GM21786 (cell line): ENCODE results near the gene PPP4C.
"Not testable (repeated sequence)": the region's sequence is repeated elsewhere in the genome, so short reads cannot be mapped to it uniquely, and the experiment has no call there.

Source experiments
- ATAC-seq: cut with Tn5 transposase; IDR thresholded peaks from one replicate; pipeline ENCODE4 v1.9.1; 2021; ENCODE audit not compliant: unreplicated experiment

The PPP4C gene

GRCh38 chr16:30075503-30076275, at the start of gene PPP4C:
Gene PPP4C, plus strand, starts transcription at chr16:30075994. Its CDS starts 384 bp downstream, at chr16:30076378.
- ATAC-seq = peak; percentile 69

DNA sequence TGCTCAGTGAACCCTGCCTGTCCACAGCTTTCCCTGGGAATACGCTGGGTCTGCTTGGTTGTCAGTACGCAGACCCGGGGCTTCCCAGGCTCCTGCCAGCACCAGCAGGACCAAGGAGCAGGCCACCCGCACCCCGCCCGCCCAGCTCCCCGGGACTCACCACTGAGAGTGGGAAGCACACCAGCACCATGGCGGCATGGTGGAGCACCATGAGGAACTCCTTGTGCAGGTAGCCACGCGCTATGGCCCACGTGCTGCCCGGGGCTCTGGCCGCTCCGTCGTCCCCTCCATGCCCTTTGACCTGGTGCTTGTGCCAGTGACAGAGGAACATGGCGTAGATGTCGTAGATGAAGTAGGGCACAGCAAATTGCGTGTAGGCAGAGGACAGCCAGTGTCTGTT, 49.3 kb upstream of the PPP4C start:
- no peak for ATAC-seq

GRCh38 chr16:30027588-30028437, 48.0 kb upstream of the PPP4C start:
- ATAC-seq = no peak

DNA sequence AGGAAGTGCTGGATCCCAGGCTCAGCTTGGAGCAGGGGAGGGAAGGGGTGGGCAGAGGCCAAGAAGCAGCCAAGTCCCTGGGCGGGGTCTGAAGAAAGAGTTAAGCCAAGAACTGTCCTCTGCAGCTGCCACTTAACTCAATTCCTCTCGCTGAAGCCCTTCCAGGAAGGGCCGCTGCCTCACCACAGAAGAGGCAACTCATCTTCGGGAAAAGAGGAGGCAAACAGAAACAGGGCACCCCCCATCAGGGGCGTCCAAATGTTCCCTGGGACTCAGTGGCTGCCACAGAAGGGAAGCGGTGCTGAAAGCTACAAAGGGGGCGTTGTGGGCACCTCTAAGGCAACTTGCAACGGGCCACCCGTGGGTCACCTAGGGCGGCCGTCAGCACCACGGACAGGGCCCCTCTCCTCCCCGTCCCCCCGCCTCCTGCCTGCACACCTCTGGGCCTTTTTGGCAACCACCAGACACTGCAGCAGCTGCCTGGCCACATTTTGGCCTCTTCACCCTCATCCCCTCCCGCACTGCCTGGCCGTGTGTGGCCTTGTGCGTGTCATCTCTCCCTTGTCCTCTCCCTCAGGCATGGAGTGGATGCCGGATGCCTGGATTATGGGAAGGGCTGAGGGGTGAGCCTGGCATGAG, 47.2 kb upstream of the PPP4C start:
- no peak for ATAC-seq

DNA sequence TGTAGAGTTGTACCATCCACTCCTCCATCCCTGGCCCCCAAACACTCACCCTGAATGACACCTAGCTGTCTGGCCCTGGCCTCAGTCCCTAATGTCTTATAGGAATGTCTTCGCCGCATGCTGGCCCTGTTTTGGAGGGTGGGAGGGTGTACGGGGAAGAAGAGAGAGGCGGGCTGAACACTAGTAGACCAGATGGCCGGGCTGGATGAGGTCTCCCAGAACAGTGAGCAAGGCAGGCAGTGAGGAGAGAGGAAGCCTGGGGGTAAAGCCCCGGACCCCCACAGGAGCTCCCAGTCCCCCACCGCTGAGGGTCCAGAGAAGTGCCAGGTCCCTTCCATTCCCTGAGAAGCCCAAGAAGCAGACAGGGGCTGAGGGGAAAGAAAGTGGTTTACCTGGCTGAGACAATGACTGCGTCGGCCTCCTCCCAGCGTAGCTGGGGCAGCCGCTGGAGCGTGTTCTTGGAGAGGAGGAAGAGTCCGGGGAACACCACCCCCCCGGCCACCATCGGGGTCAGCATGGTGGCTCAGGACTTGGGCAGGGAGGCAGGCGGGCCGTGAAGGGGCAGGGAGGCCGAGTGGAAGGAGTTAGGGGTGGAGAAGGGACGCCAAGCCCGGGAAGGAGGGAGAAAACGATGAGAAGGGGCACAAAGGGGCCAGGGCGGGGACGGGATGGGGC, 45.6 kb upstream of the PPP4C start:
- ATAC-seq = no peak

GRCh38 chr16:30030841-30031413, 44.9 kb upstream of the PPP4C start, which contains the start of gene TLCD3B:
Gene TLCD3B, minus strand, starts transcription at chr16:30031271. Its CDS starts 744 bp downstream, at chr16:30030527.
- ATAC-seq = no peak

GRCh38 chr16:30031477-30031918, 44.3 kb upstream of the PPP4C start:
- ATAC-seq = no peak

GRCh38 chr16:30032083-30032819, 43.5 kb upstream of the PPP4C start:
- ATAC-seq = no peak

- no peak for ATAC-seq
Observed at GRCh38 chr16:30033270-30033669, 42.5 kb upstream of the PPP4C start.

GRCh38 chr16:30040221-30040620, 35.6 kb upstream of the PPP4C start:
- ATAC-seq = no peak

DNA sequence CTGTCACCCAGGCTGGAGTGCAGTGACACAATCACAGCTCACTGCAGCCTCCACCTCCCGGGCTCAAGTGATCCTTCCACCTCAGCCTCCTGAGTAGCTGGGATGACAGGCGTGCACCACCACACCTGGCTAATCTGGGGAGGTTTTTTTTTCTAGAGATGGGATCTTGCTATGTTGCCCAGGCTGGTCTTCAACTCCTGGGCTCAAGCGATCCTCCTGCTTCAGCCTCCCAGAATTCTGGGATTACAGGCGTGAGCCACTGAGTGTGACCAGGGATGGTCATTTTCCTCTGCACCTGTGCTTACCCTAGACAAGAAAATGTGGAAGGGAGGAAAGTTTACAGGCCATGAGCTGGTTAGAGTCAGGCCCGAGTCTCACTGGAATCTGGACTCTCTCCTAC, 35.1 kb upstream of the PPP4C start:
- not testable (repeated sequence) for ATAC-seq

- no peak for ATAC-seq
Observed at GRCh38 chr16:30041841-30042240, 34.0 kb upstream of the PPP4C start.

GRCh38 chr16:30046178-30046577, 29.6 kb upstream of the PPP4C start:
- ATAC-seq = no peak

DNA sequence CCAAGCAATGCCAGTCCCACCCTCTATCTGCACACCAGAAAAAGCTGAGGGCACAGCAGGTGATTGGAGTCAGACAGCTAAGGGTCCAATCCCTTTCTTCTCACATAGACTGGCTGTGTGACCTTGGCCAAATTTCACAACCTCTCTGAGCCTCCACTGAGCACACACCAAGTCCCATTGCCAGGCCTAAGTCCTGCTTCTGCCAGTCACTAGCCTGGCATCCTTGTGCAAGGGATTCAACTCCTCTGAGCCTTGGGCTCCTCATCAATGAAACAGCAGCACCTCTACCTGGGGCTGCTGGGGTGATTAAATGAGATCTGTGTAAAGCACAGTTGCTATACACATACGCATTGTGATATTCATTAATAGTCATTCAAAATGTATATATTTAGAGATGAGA, 29.2 kb upstream of the PPP4C start:
- no peak for ATAC-seq

DNA sequence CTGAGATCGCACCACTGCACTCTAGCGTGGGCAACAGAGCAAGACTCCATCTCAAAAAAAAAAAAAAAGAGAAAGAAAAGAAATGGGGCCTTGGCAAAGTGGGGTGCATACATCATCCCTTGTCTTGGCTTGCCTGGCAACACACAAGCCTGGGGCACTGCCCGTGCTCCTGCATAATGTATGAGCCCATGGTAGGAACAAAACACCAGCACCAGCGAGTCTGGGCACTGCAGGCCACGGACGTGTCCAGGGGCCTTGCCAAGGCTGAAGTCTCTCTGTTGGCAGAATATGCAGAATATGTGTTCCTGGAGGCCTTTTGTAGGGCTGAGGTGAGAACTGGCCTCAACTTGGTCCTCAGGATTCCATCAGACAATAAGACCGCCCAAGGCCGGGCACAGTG, 25.9 kb upstream of the PPP4C start:
- ATAC-seq = no peak

DNA sequence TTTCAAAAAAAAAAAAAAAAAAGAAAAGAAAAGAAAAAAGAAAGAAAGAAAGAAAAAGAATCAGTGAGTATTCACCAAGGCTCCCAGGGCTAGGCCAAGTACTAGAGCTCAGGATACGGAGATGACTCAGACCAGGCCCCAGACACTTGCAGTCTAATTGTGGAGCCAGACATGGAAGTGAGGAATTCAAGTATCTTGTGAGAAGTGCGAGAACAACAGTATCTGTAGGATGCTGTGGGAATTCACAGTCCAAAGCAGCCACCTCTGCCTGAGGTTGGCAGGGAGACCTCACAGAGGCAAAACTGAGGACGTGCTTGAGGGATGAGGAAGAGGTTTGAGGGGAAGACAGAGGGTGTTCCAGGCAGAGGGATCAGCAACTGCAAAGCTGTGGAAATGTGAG, 24.3 kb upstream of the PPP4C start:
- ATAC-seq = no peak

DNA sequence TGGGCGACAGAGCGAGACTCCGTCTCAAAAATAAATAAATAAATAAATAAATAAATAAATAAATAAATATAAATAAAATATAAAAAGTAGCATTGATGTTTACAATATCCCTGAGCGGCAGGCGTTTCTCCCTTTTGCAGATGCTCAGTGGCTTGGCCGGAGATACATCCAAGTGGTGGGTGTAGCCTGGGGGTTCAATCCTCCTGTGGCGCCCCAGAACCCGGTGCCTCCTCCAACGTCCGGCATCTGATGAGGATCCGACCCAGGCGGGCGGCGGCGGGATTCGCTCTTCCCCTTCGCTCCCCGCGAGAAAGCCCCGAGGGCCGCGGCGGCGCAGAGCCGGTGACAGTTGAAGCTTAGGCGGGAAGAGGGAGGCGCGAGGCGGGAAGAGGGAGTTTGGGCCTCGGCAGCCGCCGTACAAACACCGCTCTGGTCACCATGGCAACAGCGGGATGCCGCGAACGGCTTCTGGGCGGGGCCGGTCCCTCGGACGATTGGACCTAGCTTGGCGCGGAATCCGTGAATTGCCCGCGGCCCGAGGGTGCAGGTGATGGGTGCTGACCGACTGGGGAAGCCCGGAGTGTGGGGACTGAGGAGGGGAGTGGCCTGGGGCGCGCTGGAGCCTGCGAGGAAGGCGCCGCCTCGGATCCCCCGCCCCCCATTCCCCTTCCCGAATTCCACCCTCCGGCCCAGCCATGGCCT, 23.0 kb upstream of the PPP4C start:
- ATAC-seq = no peak

- ATAC-seq = no peak
Observed at GRCh38 chr16:30053376-30054015, 22.3 kb upstream of the PPP4C start.

DNA sequence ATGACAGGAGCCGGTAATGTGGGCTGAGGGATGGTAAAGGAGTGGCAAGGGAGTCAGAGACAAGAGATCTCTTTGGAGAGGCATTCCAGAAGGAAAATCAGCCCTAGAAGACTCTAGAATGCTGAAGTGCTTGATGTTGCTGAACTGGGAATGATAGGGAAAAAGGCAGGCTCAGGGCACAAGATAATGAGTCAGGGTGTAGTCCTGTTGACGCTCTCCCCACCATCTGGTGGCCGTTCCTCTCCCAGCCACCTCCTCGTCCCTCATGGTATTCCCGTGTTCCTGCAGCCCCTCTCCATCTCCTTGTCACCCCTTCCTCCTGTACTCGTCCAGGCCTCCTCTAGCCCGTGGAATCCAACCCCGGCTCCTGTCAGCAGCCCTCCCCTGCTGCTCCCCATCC, 21.3 kb upstream of the PPP4C start:
- ATAC-seq = no peak
